ENCODE data around the gene TK2. TPM values are rescaled to one million over a fixed set of nuclear protein-coding genes. Genes with fewer than 3 reads are reported as not detected.
A peak's percentile ranks its signal among the peaks of the same experiment; 100 is the strongest.

The TK2 gene
- 59.0 TPM for total RNA-seq (2013)
- 10 to 100 TPM; 29.8 to 38.9 (median 32.4) TPM for polyA plus RNA-seq
- 24.9 and 27.6 TPM in 2 replicates for polyA minus RNA-seq
- total RNA-seq, result 3.1 to 52.2 (median 34.8) reads per million in 11 experiments

DNA sequence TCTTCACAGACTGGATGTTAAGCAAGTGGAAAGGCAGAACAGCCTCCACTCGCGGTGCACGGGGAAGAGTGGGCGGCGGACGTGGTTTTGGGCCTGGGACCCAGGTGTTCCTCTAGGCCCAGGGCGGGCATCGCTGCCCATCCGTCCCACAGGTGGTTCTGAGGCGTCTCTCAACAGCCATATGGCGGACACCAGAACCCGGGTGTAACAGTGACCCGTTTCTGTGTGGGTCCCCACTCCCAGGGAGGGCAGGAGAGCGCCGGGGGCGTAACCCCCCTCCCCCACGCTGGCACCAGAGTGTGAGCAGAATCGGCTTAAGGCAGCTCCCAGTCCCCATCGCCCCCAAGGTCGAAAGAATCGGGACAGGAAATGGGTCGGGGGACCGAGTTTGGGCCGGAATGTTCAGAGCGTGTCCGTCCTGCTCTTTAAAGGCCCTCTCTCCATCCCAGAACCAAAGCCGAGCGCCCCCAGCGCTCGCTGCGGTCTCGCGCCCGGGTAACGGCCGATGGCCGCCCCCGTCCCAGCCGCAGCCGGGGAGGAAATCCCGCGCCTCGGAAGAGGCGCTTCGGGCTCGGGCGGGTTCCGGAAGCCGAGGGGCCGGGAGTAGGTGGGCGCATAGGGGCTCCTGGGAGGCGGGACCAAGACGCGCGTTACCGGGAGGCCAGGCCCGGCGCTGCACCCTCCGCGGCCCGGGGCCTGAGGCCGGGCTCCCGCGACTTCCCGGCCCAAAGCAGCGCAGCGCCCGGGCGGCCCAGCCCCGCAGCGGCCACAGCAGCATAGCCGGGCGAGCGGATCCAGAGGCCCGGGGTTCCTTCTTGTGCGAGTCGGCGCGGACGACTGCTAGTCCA is at the start of gene TK2:
Gene TK2 (minus strand): TSS at position 839 of the 848 bp plus-strand sequence. CDS start 61 bp downstream, at position 778.
- peak within 1 kb of the TSS; percentile 80 to 97 (median 93) for H3K27ac Mint-ChIP-seq
- peaks cover 0 to 5% of the 10 kb centered on the region in 2 donors for H3K36me3 ChIP-seq (replicated peaks in 1 of 2; ENCODE audit: control insufficient read depth in 1 of 2, insufficient read depth in 2 of 2, low read length in 2 of 2)
- peaks cover 12% of the 10 kb centered on the region for H4K20me1 ChIP-seq (ENCODE audit: insufficient read depth, low read length)
- peak within 1 kb of the TSS; percentile 88 for H3K4me2 ChIP-seq (replicated peaks; ENCODE audit: extremely low read depth, low read length, poor library complexity, severe bottlenecking)
- no peaks in the 10 kb centered on the region for H3K9me3 ChIP-seq (replicated peaks in 1 of 2; ENCODE audit: control insufficient read depth in 1 of 2, insufficient read depth in 1 of 2, low read length in 2 of 2)
- WGBS (ENCODE audit: insufficient coverage), result 3% methylated on average over 78 of the region's 80 CpGs
- peaks cover 56% of the 10 kb centered on the region for H3K79me2 ChIP-seq (ENCODE audit: insufficient read depth, low read length)
- peak within 1 kb of the TSS; percentile 85 to 86 for H3K27ac ChIP-seq (ENCODE audit: low read depth in 1 of 2, low read length in 2 of 2)
- peak; percentile 39 to 49 (median 42) for DNase-seq
- H3K9me3 Mint-ChIP-seq, result no peaks in the 10 kb centered on the region
- peaks cover 78% of the 10 kb centered on the region for H3K4me1 Mint-ChIP-seq
- H3K4me3 Mint-ChIP-seq, result peak within 1 kb of the TSS; percentile 93 to 95
- H2AFZ ChIP-seq (ENCODE audit: insufficient read depth, low read depth, low read length, poor library complexity, severe bottlenecking), result peak within 1 kb of the TSS; percentile 84
- TF ChIP-seq, protein P1, sequence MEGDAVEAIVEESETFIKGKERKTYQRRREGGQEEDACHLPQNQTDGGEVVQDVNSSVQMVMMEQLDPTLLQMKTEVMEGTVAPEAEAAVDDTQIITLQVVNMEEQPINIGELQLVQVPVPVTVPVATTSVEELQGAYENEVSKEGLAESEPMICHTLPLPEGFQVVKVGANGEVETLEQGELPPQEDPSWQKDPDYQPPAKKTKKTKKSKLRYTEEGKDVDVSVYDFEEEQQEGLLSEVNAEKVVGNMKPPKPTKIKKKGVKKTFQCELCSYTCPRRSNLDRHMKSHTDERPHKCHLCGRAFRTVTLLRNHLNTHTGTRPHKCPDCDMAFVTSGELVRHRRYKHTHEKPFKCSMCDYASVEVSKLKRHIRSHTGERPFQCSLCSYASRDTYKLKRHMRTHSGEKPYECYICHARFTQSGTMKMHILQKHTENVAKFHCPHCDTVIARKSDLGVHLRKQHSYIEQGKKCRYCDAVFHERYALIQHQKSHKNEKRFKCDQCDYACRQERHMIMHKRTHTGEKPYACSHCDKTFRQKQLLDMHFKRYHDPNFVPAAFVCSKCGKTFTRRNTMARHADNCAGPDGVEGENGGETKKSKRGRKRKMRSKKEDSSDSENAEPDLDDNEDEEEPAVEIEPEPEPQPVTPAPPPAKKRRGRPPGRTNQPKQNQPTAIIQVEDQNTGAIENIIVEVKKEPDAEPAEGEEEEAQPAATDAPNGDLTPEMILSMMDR (IDR thresholded peaks at IDR 0.05), result peak; percentile 23
- intact Hi-C loops (cut with micrococcal nuclease), result loop anchor here (5.0 to 10.0 kb wide), 4 partner anchors 32 to 72 kb away; no protein-coding TSS in a partner anchor
- H3K9ac ChIP-seq (ENCODE audit: insufficient read depth, low read length, poor library complexity, severe bottlenecking), result peak within 1 kb of the TSS; percentile 86
- peaks cover 34 to 43% of the 10 kb centered on the region in 2 donors for H3K36me3 Mint-ChIP-seq
- H3K27me3 ChIP-seq (ENCODE audit: control insufficient read depth in 2 of 2, insufficient read depth in 2 of 2, low read length in 2 of 2), result no peaks in the 10 kb centered on the region
- peaks cover 72 to 83% of the 10 kb centered on the region in 2 donors for H3K4me1 ChIP-seq (ENCODE audit: control insufficient read depth in 1 of 2, insufficient read depth in 2 of 2, low read length in 2 of 2)
- peak within 1 kb of the TSS; percentile 70 to 90 (median 80) for H3K4me3 ChIP-seq (replicated peaks in 1 of 3; ENCODE audit: low read depth in 2 of 3, low read length in 3 of 3)
- H3K27me3 Mint-ChIP-seq (ENCODE audit: low read depth in 3 of 3), result no peaks in the 10 kb centered on the region

DNA sequence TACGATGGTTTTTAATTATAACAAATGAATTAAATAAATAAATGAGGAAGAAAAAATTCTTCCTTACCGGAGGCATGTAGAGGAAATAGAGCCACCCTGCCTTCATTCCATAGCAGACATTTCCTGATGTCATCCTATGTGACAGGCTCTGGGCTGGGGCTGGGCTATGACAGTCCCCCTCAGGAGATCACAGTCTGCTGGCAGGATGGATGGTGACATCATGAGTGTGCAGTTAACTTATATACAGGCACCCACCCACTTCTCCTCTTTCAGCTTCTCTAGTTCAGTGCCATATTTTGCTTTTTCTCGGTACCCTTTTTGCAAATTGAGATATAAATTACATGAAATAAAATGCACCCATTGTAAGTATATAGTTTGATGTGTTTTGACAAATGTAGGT is 48.2 kb upstream of the TK2 start:
- DNase-seq, result peak in 1 of 3 donors; percentile 46
- peaks cover 4 to 15% (median 10%) of the 10 kb centered on the region in 7 donors for H3K9me3 Mint-ChIP-seq
- Histone ChIP-seq H3K4me3 (replicated peaks in 1 of 3; ENCODE audit: low read depth in 2 of 3, low read length in 3 of 3) (no peak overlapping the region), H3K4me1 (ENCODE audit: control insufficient read depth in 1 of 2, insufficient read depth in 2 of 2, low read length in 2 of 2) (peaks cover 10 to 11% of the 10 kb centered on the region in 2 donors), H3K27ac (ENCODE audit: low read depth in 1 of 2, low read length in 2 of 2) (no peak overlapping the region), H3K79me2 (ENCODE audit: insufficient read depth, low read length) (no peaks in the 10 kb centered on the region), H3K36me3 (replicated peaks in 1 of 2; ENCODE audit: control insufficient read depth in 1 of 2, insufficient read depth in 2 of 2, low read length in 2 of 2) (no peaks in the 10 kb centered on the region), H4K20me1 (ENCODE audit: insufficient read depth, low read length) (no peaks in the 10 kb centered on the region), H3K4me2 (replicated peaks; ENCODE audit: extremely low read depth, low read length, poor library complexity, severe bottlenecking) (no peak overlapping the region), H2AFZ (ENCODE audit: insufficient read depth, low read depth, low read length, poor library complexity, severe bottlenecking) (no peak overlapping the region), H3K9me3 (replicated peaks in 1 of 2; ENCODE audit: control insufficient read depth in 1 of 2, insufficient read depth in 1 of 2, low read length in 2 of 2) (peaks cover 0 to 10% of the 10 kb centered on the region in 2 donors), H3K27me3 (ENCODE audit: control insufficient read depth in 2 of 2, insufficient read depth in 2 of 2, low read length in 2 of 2) (no peaks in the 10 kb centered on the region), H3K9ac (ENCODE audit: insufficient read depth, low read length, poor library complexity, severe bottlenecking) (no peak overlapping the region)
- WGBS (ENCODE audit: insufficient coverage), result no CpG with 5 or more reads among the region's 3 CpGs
- peaks cover 0 to 9% of the 10 kb centered on the region in 2 donors for H3K36me3 Mint-ChIP-seq
- H3K27ac Mint-ChIP-seq, result no peak overlapping the region
- TF ChIP-seq, protein P1 (IDR thresholded peaks at IDR 0.05), result no peak
- intact Hi-C loops (cut with micrococcal nuclease), result no loop called here
- peaks cover 6 to 10% (median 9%) of the 10 kb centered on the region in 3 donors for H3K27me3 Mint-ChIP-seq (ENCODE audit: low read depth in 3 of 3)
- H3K4me1 Mint-ChIP-seq, result peaks cover 23% of the 10 kb centered on the region
- no peak overlapping the region for H3K4me3 Mint-ChIP-seq

All from CD14-positive monocyte (primary cell).